ENCODE results near the gene C2orf78.

Gene C2orf78

DNA sequence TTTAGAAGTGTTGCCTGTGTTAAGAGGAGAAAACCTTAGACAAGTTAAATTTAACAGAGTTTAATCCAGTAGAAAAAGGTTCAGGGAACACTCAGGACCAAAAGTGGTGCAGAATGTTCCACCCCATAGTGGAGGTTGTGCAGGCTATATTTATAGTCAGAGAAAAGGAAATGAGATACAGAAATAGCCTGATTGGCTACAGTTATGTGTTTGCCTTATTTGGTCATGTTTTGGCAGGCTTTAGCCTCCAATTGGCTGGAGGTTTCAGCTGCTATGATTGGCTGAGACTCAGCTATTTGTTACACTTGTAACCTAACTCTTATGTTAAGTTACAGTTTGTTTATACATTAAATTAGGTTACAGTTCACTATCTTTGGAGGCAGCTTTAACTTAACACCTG is 48.9 kb downstream of the C2orf78 start:
- Histone ChIP-seq H3K4me2 (ENCODE audit: low read length) (no peak overlapping the region), H2AFZ (no peak overlapping the region), H3K79me2 (peaks cover 8% of the 10 kb centered on the region), H3K36me3 (ENCODE audit: control insufficient read depth, insufficient read depth, low read length) (no peaks in the 10 kb centered on the region), H3K27me3 (ENCODE audit: control insufficient read depth, insufficient read depth, low read length) (no peaks in the 10 kb centered on the region), H3K9ac (no peak overlapping the region), H3K4me1 (peaks cover 4% of the 10 kb centered on the region), H3K27ac (no peak overlapping the region), H3K9me3 (ENCODE audit: control insufficient read depth, low read length) (no peaks in the 10 kb centered on the region), H3K4me3 (ENCODE audit: low read depth, low read length) (no peak overlapping the region)
- TF ChIP-seq, protein P1, sequence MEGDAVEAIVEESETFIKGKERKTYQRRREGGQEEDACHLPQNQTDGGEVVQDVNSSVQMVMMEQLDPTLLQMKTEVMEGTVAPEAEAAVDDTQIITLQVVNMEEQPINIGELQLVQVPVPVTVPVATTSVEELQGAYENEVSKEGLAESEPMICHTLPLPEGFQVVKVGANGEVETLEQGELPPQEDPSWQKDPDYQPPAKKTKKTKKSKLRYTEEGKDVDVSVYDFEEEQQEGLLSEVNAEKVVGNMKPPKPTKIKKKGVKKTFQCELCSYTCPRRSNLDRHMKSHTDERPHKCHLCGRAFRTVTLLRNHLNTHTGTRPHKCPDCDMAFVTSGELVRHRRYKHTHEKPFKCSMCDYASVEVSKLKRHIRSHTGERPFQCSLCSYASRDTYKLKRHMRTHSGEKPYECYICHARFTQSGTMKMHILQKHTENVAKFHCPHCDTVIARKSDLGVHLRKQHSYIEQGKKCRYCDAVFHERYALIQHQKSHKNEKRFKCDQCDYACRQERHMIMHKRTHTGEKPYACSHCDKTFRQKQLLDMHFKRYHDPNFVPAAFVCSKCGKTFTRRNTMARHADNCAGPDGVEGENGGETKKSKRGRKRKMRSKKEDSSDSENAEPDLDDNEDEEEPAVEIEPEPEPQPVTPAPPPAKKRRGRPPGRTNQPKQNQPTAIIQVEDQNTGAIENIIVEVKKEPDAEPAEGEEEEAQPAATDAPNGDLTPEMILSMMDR (IDR thresholded peaks at IDR 0.05): no peak

DNA sequence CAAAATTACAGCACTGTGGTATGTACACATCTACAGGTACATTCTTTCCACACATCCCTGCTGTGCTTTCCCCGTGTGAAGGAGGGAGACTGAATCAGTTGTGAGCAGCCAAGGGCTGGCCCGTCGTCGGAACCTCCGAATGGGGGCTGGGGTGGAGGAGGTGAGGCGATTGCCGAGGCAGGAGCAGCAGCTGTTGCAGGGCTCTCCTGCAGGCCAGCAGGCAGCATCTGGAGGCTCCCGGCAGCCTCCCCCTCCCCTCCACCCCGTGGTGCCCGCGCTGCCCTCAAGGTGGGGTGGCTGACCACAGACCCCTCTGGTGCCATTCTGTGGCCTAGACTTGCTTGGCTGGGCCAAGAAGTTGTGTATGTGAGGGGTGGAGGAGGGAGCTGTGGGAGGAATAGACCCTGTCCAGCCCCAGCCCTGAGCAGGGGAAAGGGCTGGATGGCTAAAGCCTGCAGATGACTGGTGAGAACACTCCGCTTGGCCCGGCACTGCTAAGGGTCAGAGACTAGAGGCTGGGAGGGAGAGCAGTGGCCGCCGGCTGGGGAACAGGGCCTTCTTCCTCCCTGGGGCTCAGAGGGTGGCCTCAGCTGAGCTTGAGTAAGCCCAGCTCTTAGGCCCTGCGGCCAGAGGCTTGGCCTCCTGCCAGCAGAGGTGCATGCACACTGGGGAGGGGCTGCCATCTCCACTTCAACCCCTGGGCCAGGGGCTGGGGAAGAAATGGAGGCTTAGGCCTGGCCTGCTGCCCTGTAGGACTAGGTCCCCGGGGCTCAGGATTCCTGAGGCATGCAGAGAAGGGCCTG is 52.4 kb downstream of the C2orf78 start:
- H3K36me3 ChIP-seq (ENCODE audit: control insufficient read depth, insufficient read depth, low read length): no peaks in the 10 kb centered on the region
- no peak overlapping the region for H3K4me2 ChIP-seq (ENCODE audit: low read length)
- H3K27me3 ChIP-seq (ENCODE audit: control insufficient read depth, insufficient read depth, low read length): no peaks in the 10 kb centered on the region
- H3K4me3 ChIP-seq (ENCODE audit: low read depth, low read length): no peak overlapping the region
- no peak overlapping the region for H3K27ac ChIP-seq
- H3K4me1 ChIP-seq: no peaks in the 10 kb centered on the region
- H3K9ac ChIP-seq: no peak overlapping the region
- TF ChIP-seq, protein P1 (IDR thresholded peaks at IDR 0.05): no peak
- H3K79me2 ChIP-seq: peaks cover 4% of the 10 kb centered on the region
- H2AFZ ChIP-seq: no peak overlapping the region
- no peaks in the 10 kb centered on the region for H3K9me3 ChIP-seq (ENCODE audit: control insufficient read depth, low read length)

DNA sequence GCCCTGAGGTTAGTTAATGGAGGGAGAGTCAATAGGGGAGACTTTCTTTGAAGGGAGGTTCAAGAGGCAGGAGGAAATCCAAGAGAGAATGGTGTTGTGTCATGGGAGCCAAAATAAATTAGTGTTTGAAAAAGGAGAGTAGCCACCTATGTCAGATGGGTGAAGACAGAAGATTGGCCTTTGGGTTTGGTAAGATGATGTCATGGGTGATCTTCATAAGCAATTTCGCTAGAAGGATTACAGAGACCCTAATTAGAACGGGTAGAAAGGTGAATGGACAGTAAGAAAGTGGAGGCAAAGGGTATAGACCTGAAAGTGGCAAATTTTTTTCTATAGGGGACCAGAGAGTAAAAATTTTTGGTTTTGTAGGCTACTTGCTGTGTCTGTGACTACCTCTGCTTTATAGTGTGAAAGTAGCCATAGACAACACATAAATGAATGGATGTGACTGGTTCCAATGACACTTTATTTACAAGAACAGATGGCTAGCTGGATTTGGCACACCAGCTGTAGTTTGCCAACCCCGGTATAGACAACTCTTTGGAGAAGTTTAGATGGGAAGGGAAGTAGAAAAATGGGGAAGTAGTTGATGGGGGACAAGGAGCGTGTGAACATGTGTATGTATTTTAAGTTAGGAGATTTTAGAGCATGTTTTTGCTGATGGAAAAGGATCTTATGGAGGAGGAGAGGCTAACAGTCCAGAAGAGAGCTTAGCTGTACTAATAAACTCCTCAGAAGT is 54.0 kb downstream of the C2orf78 start:
- Histone ChIP-seq H3K36me3 (ENCODE audit: control insufficient read depth, insufficient read depth, low read length) (no peaks in the 10 kb centered on the region), H3K27ac (no peak overlapping the region), H3K79me2 (peaks cover 4% of the 10 kb centered on the region), H3K9ac (no peak overlapping the region), H2AFZ (no peak overlapping the region), H3K4me2 (ENCODE audit: low read length) (no peak overlapping the region), H3K27me3 (ENCODE audit: control insufficient read depth, insufficient read depth, low read length) (no peaks in the 10 kb centered on the region), H3K4me1 (no peaks in the 10 kb centered on the region), H3K9me3 (ENCODE audit: control insufficient read depth, low read length) (no peaks in the 10 kb centered on the region), H3K4me3 (ENCODE audit: low read depth, low read length) (no peak overlapping the region)
- TF ChIP-seq, protein P1 (IDR thresholded peaks at IDR 0.05): no peak

DNA sequence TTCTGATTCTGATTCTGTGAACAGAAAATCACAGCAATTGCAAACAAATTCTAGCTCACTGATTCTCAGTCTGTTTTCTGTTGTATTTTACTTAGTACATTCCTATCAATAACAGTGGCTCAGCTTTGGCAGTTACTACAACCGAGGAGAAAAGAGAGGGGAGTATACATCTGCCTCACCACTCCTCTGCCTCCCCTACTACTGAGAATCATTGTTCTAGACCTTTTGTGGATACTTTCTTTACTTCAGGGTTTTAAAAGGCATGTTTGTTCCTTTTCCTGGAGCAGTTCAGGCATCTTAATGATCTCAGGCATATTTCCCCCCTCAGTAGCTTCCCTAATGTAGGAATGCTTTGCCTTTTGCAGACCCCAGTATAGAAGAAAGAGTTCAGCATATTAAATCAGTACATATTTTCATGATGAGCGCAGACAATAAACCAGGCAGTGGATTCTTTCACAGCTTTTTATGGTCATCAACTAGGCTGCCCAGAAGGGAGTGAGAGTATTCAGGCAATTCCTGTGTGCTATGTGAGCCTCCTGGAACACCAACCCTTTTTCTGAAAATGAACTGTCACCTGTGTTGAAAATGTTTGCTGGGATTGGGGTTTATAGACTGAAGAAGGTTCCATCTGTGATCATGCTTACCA is 55.0 kb downstream of the C2orf78 start:
- H3K9ac ChIP-seq: no peak overlapping the region
- no peak overlapping the region for H3K27ac ChIP-seq

More for the DNA sequence above, 55.0 kb downstream of the C2orf78 start:
- no peak overlapping the region for H3K4me3 ChIP-seq (ENCODE audit: low read depth, low read length)
- no peaks in the 10 kb centered on the region for H3K79me2 ChIP-seq
- TF ChIP-seq, protein P1 (IDR thresholded peaks at IDR 0.05): no peak
- no peaks in the 10 kb centered on the region for H3K4me1 ChIP-seq
- no peaks in the 10 kb centered on the region for H3K27me3 ChIP-seq (ENCODE audit: control insufficient read depth, insufficient read depth, low read length)
- H3K36me3 ChIP-seq (ENCODE audit: control insufficient read depth, insufficient read depth, low read length): no peaks in the 10 kb centered on the region
- H3K4me2 ChIP-seq (ENCODE audit: low read length): no peak overlapping the region
- H3K9me3 ChIP-seq (ENCODE audit: control insufficient read depth, low read length): no peaks in the 10 kb centered on the region
- H2AFZ ChIP-seq: no peak overlapping the region
